Measurements from ENCODE around the gene TRIM2. TPM values are rescaled to one million over a fixed set of nuclear protein-coding genes. Genes with fewer than 3 reads are reported as not detected.
A peak's percentile ranks its signal among the peaks of the same experiment; 100 is the strongest.
"Not testable (repeated sequence)": the region's sequence is repeated elsewhere in the genome, so short reads cannot be mapped to it uniquely, and the experiment has no call there.

Gene TRIM2
- total RNA-seq, 1 experiment from 2014 or later: 87.0 TPM

DNA sequence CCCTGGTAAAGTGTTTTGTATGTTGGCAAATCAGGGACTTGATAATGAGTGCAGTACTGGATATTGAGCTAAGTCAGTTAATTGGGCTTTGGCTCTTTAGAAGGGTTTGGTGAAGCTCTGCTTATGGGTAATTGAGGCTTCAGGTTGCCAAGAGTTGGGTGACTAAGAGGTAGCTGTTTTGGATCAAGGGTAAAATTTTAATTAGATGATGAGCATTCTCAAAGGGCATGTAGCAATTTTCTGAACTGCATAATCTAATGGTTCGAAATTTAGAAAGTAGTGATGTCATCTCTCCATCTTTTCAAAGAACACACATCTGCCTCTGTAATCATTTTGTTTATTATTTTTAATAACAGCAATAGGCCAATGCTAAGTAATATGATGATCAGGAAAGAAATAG lies 5.5 kb upstream of the TRIM2 start:
- Histone ChIP-seq H2AFZ (no peak overlapping the region), H3K4me1 (replicated peaks; ENCODE audit: insufficient read depth) (no peaks in the 10 kb centered on the region), H3K4me3 (no peak overlapping the region), H3K27ac (no peak overlapping the region), H4K20me1 (ENCODE audit: insufficient read depth) (no peaks in the 10 kb centered on the region), H3K27me3 (ENCODE audit: insufficient read depth, low read depth) (no peaks in the 10 kb centered on the region), H3K36me3 (ENCODE audit: low read depth) (no peaks in the 10 kb centered on the region), H3F3A (ENCODE audit: insufficient read depth, low read depth) (no peaks in the 10 kb centered on the region), H3K4me2 (no peak overlapping the region), H3K9me2 (ENCODE audit: insufficient read depth) (no peaks in the 10 kb centered on the region), H3K9me3 (ENCODE audit: insufficient read depth, low read depth) (no peaks in the 10 kb centered on the region), H3K79me2 (ENCODE audit: low read depth) (no peaks in the 10 kb centered on the region)
- DNase-seq: no peak
- ChIA-PET POLR2A (ENCODE audit: unreplicated experiment) (no interaction called here), CTCF (no interaction called here)
- intact Hi-C loops (cut with micrococcal nuclease; ENCODE audit: unreplicated experiment): no loop called here
- TF ChIP-seq CTCF (conservative IDR thresholded peaks at IDR 0.05) (no peak), EZH2 (IDR thresholded peaks at IDR 0.05; ENCODE audit: low read depth) (no peak)
- no TSS peak for BruUV-seq (replicated peaks)

DNA sequence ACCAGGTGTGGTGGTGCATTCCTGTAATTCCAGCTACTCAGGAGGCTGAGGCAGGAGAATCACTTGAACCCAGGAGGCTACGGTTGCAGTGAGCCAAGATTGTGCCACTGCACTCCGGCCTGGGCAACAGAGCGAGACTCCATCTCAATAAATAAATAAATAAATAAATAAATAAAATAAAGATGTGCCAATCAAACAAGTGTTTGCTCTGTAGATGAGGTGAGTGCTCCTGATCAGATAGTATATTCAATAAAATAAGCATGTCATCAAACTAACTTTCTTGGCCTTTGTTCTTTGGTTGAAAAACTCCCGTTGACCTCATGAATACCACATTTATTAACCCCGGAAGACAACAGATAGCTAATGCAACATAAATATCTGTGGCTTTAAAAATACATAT lies 497 bp upstream of the TRIM2 start:
- not testable (repeated sequence) for DNase-seq; H3K36me3 ChIP-seq (ENCODE audit: low read depth); H4K20me1 ChIP-seq (ENCODE audit: insufficient read depth); BruUV-seq (replicated peaks); H3K9me2 ChIP-seq (ENCODE audit: insufficient read depth); H3K27me3 ChIP-seq (ENCODE audit: insufficient read depth, low read depth); H3K9me3 ChIP-seq (ENCODE audit: insufficient read depth, low read depth)
- H3K4me1 ChIP-seq (replicated peaks; ENCODE audit: insufficient read depth): peaks cover 15% of the 10 kb centered on the region
- peak overlapping the region; percentile 69 for H3K4me3 ChIP-seq
- ChIA-PET POLR2A (ENCODE audit: unreplicated experiment) (interaction anchor here (0.6 kb wide), 1 partner anchor 450 kb away, joined by 3 read pairs; no protein-coding TSS in a partner anchor), CTCF (interaction anchor here (0.5 to 1.2 kb wide), 6 partner anchors 45 to 582 kb away, joined by 3 to 9 read pairs (median 4); no protein-coding TSS in a partner anchor)
- intact Hi-C loops (cut with micrococcal nuclease; ENCODE audit: unreplicated experiment): loop anchor here (2.0 to 10.0 kb wide), 4 partner anchors 45 to 209 kb away; no protein-coding TSS in a partner anchor
- peak overlapping the region; percentile 55 for H2AFZ ChIP-seq
- H3K27ac ChIP-seq: peak overlapping the region; percentile 83
- H3K4me2 ChIP-seq: peak overlapping the region; percentile 86
- H3F3A ChIP-seq (ENCODE audit: insufficient read depth, low read depth): peaks cover 14% of the 10 kb centered on the region; the same call in 1 of the 2 replicates
- peaks cover 39% of the 10 kb centered on the region for H3K79me2 ChIP-seq (ENCODE audit: low read depth)

DNA sequence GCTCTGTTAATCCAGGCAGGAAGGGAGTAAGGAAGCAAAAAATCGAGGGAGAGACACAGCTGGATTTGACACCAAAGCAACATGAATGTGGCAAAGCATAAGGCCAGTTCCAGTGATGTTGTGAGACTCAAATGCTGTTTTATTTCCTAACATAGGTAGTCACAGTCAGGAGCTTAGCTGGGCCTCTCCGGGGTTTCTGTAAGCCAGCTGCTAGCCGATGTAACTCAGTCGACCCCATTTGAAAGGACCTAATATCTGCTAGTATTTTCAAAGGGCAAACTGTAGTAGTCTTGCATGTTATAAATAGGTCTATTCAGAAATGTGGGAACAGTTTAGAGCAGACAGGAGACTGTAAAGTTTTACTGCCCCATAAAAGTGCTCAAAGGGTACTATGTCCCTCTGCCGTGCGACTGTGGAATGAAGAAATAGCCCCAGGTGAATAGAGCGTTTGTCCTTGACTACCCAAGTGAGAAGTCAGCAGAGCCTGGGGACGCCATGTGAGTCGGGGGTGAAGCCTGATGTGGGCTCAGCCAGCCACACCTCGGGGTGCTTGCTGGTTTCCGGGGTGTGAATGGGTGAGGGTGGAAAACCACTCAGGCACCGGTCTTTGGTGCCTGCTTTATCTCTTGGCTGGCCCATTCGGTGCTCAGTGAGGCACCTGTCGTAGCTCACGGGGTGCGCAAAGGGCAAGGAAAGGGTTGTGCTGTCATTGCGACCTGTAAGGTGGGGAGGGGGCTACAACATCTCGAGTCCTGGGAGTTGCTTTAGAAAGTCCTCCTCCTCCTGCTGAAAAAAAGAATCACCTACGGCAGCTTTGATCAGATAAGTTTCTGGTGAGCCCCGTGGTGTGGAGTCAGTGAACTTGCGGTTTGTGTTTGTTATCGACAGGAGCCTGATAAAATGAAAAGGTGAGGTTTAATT lies 745 bp downstream of the TRIM2 start:
- peaks cover 49% of the 10 kb centered on the region for H3K79me2 ChIP-seq (ENCODE audit: low read depth)
- H3K36me3 ChIP-seq (ENCODE audit: low read depth): no peaks in the 10 kb centered on the region
- ChIA-PET CTCF (interaction anchor here (0.5 to 1.2 kb wide), 3 partner anchors 27 to 627 kb away, joined by 3 to 5 read pairs (median 4); no protein-coding TSS in a partner anchor), POLR2A (ENCODE audit: unreplicated experiment) (interaction anchor here (0.5 to 0.7 kb wide), 7 partner anchors 19 to 527 kb away, joined by 3 to 12 read pairs (median 4); no protein-coding TSS in a partner anchor)
- peak overlapping the region; percentile 55 for H2AFZ ChIP-seq
- H3K9me3 ChIP-seq (ENCODE audit: insufficient read depth, low read depth): no peaks in the 10 kb centered on the region
- peaks cover 15% of the 10 kb centered on the region for H3K4me1 ChIP-seq (replicated peaks; ENCODE audit: insufficient read depth)
- peak overlapping the region; percentile 86 for H3K4me2 ChIP-seq
- peak overlapping the region; percentile 69 for H3K4me3 ChIP-seq
- no peak for TF ChIP-seq EZH2 (IDR thresholded peaks at IDR 0.05; ENCODE audit: low read depth)
- no peak for TF ChIP-seq CTCF (conservative IDR thresholded peaks at IDR 0.05)
- H3K9me2 ChIP-seq (ENCODE audit: insufficient read depth): no peaks in the 10 kb centered on the region
- BruUV-seq (replicated peaks): TSS peak; percentile 99
- intact Hi-C loops (cut with micrococcal nuclease; ENCODE audit: unreplicated experiment): loop anchor here (1.0 to 10.0 kb wide), 8 partner anchors 19 to 210 kb away; no protein-coding TSS in a partner anchor
- H4K20me1 ChIP-seq (ENCODE audit: insufficient read depth): no peaks in the 10 kb centered on the region
- DNase-seq: peak; percentile 41 to 80
- H3K27ac ChIP-seq: peak overlapping the region; percentile 83
- peaks cover 14% of the 10 kb centered on the region; the same call in 1 of the 2 replicates for H3F3A ChIP-seq (ENCODE audit: insufficient read depth, low read depth)
- H3K27me3 ChIP-seq (ENCODE audit: insufficient read depth, low read depth): no peaks in the 10 kb centered on the region

All from PC-9 (cell line).